GM20000 (cell line): ENCODE results near the gene STARD13.
A peak's percentile ranks its signal among the peaks of the same experiment; 100 is the strongest.

Experiments
- DNase-seq: peaks from one replicate; pipeline ENCODE4 v3.0.0; 2012; ENCODE audit warnings: low spot score
- TF ChIP-seq, protein P1 (sequence below): IDR thresholded peaks from 2 replicates; pipeline ENCODE4 v1.5.1; 2012; ENCODE audit warnings: mild to moderate bottlenecking, control low read depth; ENCODE audit errors: extremely low read depth, missing control alignments

STARD13 gene

GRCh38 chr13:33139184-33139583 lies 146.4 kb downstream of the STARD13 start:
- TF ChIP-seq, protein P1, sequence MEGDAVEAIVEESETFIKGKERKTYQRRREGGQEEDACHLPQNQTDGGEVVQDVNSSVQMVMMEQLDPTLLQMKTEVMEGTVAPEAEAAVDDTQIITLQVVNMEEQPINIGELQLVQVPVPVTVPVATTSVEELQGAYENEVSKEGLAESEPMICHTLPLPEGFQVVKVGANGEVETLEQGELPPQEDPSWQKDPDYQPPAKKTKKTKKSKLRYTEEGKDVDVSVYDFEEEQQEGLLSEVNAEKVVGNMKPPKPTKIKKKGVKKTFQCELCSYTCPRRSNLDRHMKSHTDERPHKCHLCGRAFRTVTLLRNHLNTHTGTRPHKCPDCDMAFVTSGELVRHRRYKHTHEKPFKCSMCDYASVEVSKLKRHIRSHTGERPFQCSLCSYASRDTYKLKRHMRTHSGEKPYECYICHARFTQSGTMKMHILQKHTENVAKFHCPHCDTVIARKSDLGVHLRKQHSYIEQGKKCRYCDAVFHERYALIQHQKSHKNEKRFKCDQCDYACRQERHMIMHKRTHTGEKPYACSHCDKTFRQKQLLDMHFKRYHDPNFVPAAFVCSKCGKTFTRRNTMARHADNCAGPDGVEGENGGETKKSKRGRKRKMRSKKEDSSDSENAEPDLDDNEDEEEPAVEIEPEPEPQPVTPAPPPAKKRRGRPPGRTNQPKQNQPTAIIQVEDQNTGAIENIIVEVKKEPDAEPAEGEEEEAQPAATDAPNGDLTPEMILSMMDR = no peak
- DNase-seq = no peak

DNA sequence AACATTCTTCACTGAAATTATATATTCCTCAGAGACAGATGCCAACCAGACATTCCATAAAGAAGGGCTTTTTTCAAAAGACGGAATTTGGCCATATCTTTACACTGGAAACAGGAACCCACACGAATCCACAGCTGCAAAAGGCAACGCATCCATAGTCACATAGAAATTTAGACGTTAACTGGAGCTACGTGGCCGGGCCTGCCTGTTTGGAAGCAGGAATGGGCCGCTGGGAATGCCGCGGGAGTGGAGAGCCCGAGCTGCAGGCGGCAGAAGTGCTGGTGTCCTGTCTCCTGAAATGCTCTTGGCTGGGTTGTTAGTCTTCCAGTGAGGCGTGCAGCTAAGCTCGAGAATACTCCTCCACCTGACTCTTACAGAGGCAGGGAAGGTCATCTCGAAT lies 147.1 kb downstream of the STARD13 start:
- DNase-seq = no peak
- TF ChIP-seq, protein P1 = no peak

- TF ChIP-seq, protein P1 = no peak
- DNase-seq = no peak
Measured at GRCh38 chr13:33137721-33138120, 147.8 kb downstream of the STARD13 start.

DNA sequence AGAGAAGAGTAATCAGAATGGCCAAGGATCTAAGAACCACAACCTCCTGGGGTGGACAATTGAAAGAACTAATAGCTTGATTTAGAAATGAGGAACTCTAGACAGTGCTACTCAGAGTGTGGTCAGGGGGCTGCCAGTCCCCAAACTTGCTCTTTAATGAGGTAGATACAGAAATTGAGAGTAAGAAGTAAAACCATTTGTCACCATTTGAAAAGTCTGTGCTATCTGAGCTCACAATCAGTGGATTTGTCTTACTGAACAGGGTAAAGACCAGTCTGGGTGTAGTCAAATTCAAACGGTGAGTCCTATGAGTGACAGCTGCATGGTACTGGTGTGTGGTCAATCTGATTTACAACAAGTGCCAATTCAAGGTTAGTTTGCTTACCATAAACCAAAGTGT lies 150.5 kb downstream of the STARD13 start:
- TF ChIP-seq, protein P1 = no peak
- peak; percentile 27 for DNase-seq

- TF ChIP-seq, protein P1 = no peak
- DNase-seq = no peak
Measured at GRCh38 chr13:33134213-33134612, 151.3 kb downstream of the STARD13 start.

DNA sequence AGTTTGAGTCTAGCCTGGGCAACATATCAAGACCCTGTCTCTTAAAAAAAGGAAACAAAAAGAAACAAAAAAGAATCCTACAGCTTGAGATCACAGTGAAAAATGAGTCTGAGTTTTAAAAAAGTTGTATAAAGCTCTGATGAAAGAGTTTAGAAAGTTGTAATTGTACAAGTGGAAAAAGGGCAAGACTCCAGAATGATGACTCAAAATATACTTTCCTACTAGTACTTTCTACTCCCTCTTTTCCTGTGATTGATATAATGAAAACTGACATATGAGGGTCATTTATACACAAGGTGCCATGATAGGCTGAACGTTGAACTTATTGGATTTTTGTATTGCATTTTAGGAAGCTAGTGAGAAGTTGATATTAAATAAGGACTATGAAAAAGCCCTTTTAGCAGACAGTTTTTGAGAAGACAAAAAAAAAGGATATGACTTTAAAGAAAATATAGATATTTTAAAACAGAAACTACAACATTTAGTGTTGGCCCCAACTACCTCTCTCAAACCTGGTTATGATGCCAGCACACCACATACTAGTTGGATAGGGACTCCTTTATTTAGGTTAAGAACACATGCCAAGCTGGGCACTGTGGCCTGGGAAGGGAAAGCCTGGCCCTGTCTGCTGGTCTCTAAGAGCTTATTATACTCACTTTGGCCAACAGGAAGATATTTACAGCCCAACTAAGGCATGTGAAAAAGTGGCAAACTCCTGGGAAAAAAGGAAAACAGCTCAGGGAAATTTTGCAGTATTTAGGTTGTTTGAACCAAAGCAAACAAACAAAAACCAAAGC lies 152.7 kb downstream of the STARD13 start:
- TF ChIP-seq, protein P1 = no peak
- no peak for DNase-seq

GRCh38 chr13:33129886-33130285 lies 155.7 kb downstream of the STARD13 start:
- no peak for DNase-seq
- TF ChIP-seq, protein P1 = no peak
